Gastrocnemius medialis (tissue), 4 donors: ENCODE data around the gene RAD51B.

ENCODE experiments used
- POLR2A ChIP-seq, 2 donors: fragments of 450-650 bp; IDR thresholded peaks; one replicate each; pipeline ENCODE4 v1.6.1; 2017; ENCODE audit warnings: antibody characterized with exemption in 2 of 2, mild to moderate bottlenecking in 2 of 2, moderate library complexity in 2 of 2
- TF ChIP-seq, protein P1 (sequence below), 5 experiments: fragments of 450-650 bp in 3 of 5; fragments of 200-600 bp in 2 of 5; sonication (generic) in 2 of 5; IDR thresholded peaks in 4 of 5; conservative IDR thresholded peaks in 1 of 5; 1 replicate in 4 of 5; 2 replicates in 1 of 5; pipeline ENCODE4 v1.5.1; 2016 to 2019; ENCODE audit warnings: antibody characterized with exemption in 5 of 5, mild to moderate bottlenecking in 3 of 5, moderate library complexity in 3 of 5

DNA sequence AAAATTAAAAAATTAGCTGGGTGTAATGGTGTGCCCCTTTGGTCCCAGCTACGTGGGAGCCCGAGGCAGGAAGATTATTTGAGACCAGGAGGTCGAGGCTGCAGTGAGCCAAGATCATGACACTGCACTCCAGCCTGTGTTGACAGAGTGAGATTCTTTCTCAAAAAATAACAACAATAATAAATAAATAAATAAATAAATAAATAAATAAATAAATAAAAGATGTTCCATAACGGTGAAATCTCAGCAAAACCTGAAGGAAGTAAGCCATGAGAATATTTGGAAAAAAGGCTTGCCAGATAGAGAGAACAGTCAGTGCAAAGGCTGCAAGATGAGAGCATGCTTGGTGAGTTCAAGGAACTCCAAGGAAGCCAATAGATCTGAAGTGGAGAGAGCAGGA is 176.7 kb downstream of the RAD51B start:
- TF ChIP-seq, protein P1, sequence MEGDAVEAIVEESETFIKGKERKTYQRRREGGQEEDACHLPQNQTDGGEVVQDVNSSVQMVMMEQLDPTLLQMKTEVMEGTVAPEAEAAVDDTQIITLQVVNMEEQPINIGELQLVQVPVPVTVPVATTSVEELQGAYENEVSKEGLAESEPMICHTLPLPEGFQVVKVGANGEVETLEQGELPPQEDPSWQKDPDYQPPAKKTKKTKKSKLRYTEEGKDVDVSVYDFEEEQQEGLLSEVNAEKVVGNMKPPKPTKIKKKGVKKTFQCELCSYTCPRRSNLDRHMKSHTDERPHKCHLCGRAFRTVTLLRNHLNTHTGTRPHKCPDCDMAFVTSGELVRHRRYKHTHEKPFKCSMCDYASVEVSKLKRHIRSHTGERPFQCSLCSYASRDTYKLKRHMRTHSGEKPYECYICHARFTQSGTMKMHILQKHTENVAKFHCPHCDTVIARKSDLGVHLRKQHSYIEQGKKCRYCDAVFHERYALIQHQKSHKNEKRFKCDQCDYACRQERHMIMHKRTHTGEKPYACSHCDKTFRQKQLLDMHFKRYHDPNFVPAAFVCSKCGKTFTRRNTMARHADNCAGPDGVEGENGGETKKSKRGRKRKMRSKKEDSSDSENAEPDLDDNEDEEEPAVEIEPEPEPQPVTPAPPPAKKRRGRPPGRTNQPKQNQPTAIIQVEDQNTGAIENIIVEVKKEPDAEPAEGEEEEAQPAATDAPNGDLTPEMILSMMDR (IDR thresholded peaks at IDR 0.05 in 4 of 5, conservative IDR thresholded peaks at IDR 0.05 in 1 of 5): no peak
- TF ChIP-seq POLR2A (IDR thresholded peaks at IDR 0.05): no peak
